Measurements from ENCODE around the gene KCNQ2. TPM values are rescaled to one million over a fixed set of nuclear protein-coding genes. Genes with fewer than 3 reads are reported as not detected.

The KCNQ2 gene
- total and polyA plus RNA-seq, 2 experiments from 2014 or later: 68.5 to 92.4 TPM

DNA sequence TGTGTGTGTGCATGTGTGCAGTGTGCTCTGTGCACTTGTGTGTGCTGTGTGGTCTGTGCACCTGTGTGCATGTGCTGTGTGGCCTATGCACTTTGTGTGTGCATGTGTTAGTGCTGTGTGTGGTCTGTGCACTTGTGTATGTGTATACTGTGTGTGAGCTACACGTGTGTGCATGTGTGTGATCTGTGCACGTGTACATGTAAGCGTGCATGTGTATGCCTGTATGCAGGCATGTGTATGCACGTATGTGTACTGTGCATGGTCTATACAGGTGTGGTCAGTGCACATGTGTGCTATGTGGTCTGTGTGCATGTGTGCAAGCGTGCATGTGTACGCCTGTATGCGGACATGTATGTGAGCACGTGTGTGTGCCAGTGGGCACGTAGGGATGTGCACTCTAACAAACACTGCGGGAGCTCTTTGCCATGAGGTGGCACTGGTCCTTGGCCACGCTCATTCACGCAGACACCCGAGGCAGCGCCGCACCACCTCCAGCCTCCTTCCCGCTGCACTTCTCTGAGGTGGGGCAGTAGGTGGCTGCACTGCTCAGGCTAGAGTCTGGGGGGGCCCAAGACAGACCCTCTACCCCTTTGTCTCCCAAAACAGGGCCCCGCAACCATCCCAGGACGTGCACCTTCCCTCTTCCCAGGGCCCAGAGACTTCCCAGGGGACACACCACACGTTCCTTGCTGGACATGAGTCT is 68.9 kb downstream of the KCNQ2 start:
- Histone ChIP-seq H3K27me3 (ENCODE audit: insufficient read depth) (no peaks in the 10 kb centered on the region), H2AFZ (no peak overlapping the region), H3K4me1 (ENCODE audit: insufficient read depth) (no peaks in the 10 kb centered on the region; the same call in 1 of the 2 replicates), H3K4me2 (no peak overlapping the region), H3K4me3 (no peak overlapping the region), H4K20me1 (replicated peaks; ENCODE audit: insufficient read depth) (no peaks in the 10 kb centered on the region), H3F3A (replicated peaks; ENCODE audit: low read depth) (no peaks in the 10 kb centered on the region), H3K9me2 (ENCODE audit: insufficient read depth) (no peaks in the 10 kb centered on the region), H3K79me2 (replicated peaks; ENCODE audit: insufficient read depth) (no peaks in the 10 kb centered on the region), H3K36me3 (ENCODE audit: insufficient read depth) (no peaks in the 10 kb centered on the region), H3K27ac (ENCODE audit: low read depth) (no peak overlapping the region)
- Mint-ChIP-seq H3K36me3 (ENCODE audit: low read depth) (no peaks in the 10 kb centered on the region), H3K4me1 (peaks cover 13% of the 10 kb centered on the region), H3K4me3 (no peak overlapping the region), H3K27me3 (ENCODE audit: insufficient read depth, low read depth, poor library complexity) (peaks cover 27% of the 10 kb centered on the region), H3K9me3 (no peaks in the 10 kb centered on the region), H3K27ac (peak overlapping the region; percentile 85; the same call in 1 of the 2 replicates)
- DNase-seq (ENCODE audit: low spot score): no peak
- TF ChIP-seq EZH2 (IDR thresholded peaks at IDR 0.05; ENCODE audit: low read depth, unreplicated experiment): no peak
- no peak for TF ChIP-seq EZH2phosphoT487 (IDR thresholded peaks at IDR 0.05; ENCODE audit: unreplicated experiment)
- no peak for TF ChIP-seq CREB1 (CRISPR knock-in tag; IDR thresholded peaks at IDR 0.05; ENCODE audit: low read depth)
- no peak for TF ChIP-seq ZNF462 (CRISPR knock-in tag; IDR thresholded peaks at IDR 0.05)
- no peak for ATAC-seq

DNA sequence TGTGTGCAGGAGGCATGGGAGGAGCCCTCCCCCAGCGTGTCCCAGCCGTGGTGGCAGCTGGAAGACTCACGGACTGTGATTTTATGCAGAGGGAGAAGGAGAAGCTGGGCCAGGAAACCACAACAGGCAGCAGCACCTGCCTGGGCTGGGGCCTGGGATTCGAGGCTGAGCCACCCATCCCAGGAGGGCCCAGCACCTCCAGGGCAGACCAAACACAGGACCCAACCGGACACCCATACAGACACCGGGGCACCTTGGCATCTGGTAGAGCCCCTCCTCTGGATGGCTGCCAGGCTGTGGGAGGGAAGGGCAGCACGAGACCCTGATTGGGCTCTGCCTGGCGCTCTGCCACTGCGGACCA is 69.6 kb downstream of the KCNQ2 start:
- no peak overlapping the region for H2AFZ ChIP-seq
- Mint-ChIP-seq H3K27me3 (ENCODE audit: insufficient read depth, low read depth, poor library complexity) (peaks cover 27% of the 10 kb centered on the region), H3K27ac (no peak overlapping the region), H3K9me3 (no peaks in the 10 kb centered on the region), H3K4me3 (no peak overlapping the region), H3K36me3 (ENCODE audit: low read depth) (no peaks in the 10 kb centered on the region), H3K4me1 (peaks cover 13% of the 10 kb centered on the region)
- ATAC-seq (no peak), DNase-seq (ENCODE audit: low spot score) (no peak)
- no peaks in the 10 kb centered on the region for H3K79me2 ChIP-seq (replicated peaks; ENCODE audit: insufficient read depth)
- H3F3A ChIP-seq (replicated peaks; ENCODE audit: low read depth): no peaks in the 10 kb centered on the region
- H3K4me1 ChIP-seq (ENCODE audit: insufficient read depth): no peaks in the 10 kb centered on the region; the same call in 1 of the 2 replicates
- no peaks in the 10 kb centered on the region for H3K9me2 ChIP-seq (ENCODE audit: insufficient read depth)
- H3K27ac ChIP-seq (ENCODE audit: low read depth): no peak overlapping the region
- H3K4me3 ChIP-seq: no peak overlapping the region
- TF ChIP-seq ZNF331 (CRISPR knock-in tag; IDR thresholded peaks at IDR 0.05; ENCODE audit: low read depth) (no peak), REST (IDR thresholded peaks at IDR 0.05; ENCODE audit: unreplicated experiment) (no peak), ETS1 (IDR thresholded peaks at IDR 0.05) (no peak), CREB1 (CRISPR knock-in tag; IDR thresholded peaks at IDR 0.05; ENCODE audit: low read depth) (no peak), CTCF (conservative IDR thresholded peaks at IDR 0.05; ENCODE audit: low read depth in 2 of 2) (no peak)
- no peak overlapping the region for H3K4me2 ChIP-seq
- no peaks in the 10 kb centered on the region for H4K20me1 ChIP-seq (replicated peaks; ENCODE audit: insufficient read depth)
- H3K27me3 ChIP-seq (ENCODE audit: insufficient read depth): no peaks in the 10 kb centered on the region
- H3K36me3 ChIP-seq (ENCODE audit: insufficient read depth): no peaks in the 10 kb centered on the region

All from GM23338 (cell line).